ENCODE measurements around the gene SLC29A3.

SLC29A3 gene

GRCh38 chr10:71388171-71388570 is 69.1 kb downstream of the SLC29A3 start:
- no peak overlapping the region for H3K4me2 ChIP-seq (ENCODE audit: insufficient read depth, low read length)
- no peak for TF ChIP-seq CTCF (IDR thresholded peaks at IDR 0.05; ENCODE audit: borderline replicate concordance, extremely low read depth, low read length, poor library complexity, severe bottlenecking)
- TF ChIP-seq EZH2 (IDR thresholded peaks at IDR 0.05; ENCODE audit: borderline replicate concordance, low read depth, low read length, severe bottlenecking): no peak
- DNase-seq: no peak
- H3K79me2 ChIP-seq (ENCODE audit: insufficient read depth, low read length): no peaks in the 10 kb centered on the region
- ATAC-seq (ENCODE audit: insufficient read depth, low read depth): no peak
- H3K4me3 ChIP-seq (ENCODE audit: low read depth in 1 of 2, low read length in 2 of 2): no peak overlapping the region
- H3K27me3 ChIP-seq (ENCODE audit: insufficient read depth, low read length, poor library complexity): peaks cover 36% of the 10 kb centered on the region
- H3K9me3 ChIP-seq (ENCODE audit: insufficient read depth, low read length, severe bottlenecking): no peaks in the 10 kb centered on the region
- H3K27ac ChIP-seq (ENCODE audit: low read length): no peak overlapping the region
- no peak overlapping the region for H3K9ac ChIP-seq (ENCODE audit: low read depth, low read length)
- no peaks in the 10 kb centered on the region; the same call in 1 of the 2 replicates for H4K20me1 ChIP-seq (ENCODE audit: insufficient read depth, low read length)
- H2AFZ ChIP-seq (ENCODE audit: low read depth, low read length): no peak overlapping the region
- no peaks in the 10 kb centered on the region for H3K36me3 ChIP-seq (ENCODE audit: insufficient read depth, low read length)
- no peaks in the 10 kb centered on the region for H3K4me1 ChIP-seq (ENCODE audit: insufficient read depth, low read length)

- Histone ChIP-seq H4K20me1 (ENCODE audit: insufficient read depth, low read length) (no peaks in the 10 kb centered on the region; the same call in 1 of the 2 replicates), H3K79me2 (ENCODE audit: insufficient read depth, low read length) (no peaks in the 10 kb centered on the region), H3K9ac (ENCODE audit: low read depth, low read length) (no peak overlapping the region), H3K27me3 (ENCODE audit: insufficient read depth, low read length, poor library complexity) (peaks cover 42% of the 10 kb centered on the region), H3K4me2 (ENCODE audit: insufficient read depth, low read length) (no peak overlapping the region), H3K4me3 (ENCODE audit: low read depth in 1 of 2, low read length in 2 of 2) (no peak overlapping the region), H3K4me1 (ENCODE audit: insufficient read depth, low read length) (no peaks in the 10 kb centered on the region), H2AFZ (ENCODE audit: low read depth, low read length) (no peak overlapping the region), H3K9me3 (ENCODE audit: insufficient read depth, low read length, severe bottlenecking) (no peaks in the 10 kb centered on the region), H3K36me3 (ENCODE audit: insufficient read depth, low read length) (no peaks in the 10 kb centered on the region), H3K27ac (ENCODE audit: low read length) (no peak overlapping the region)
- ATAC-seq (ENCODE audit: insufficient read depth, low read depth) (no peak), DNase-seq (no peak)
- TF ChIP-seq EZH2 (IDR thresholded peaks at IDR 0.05; ENCODE audit: borderline replicate concordance, low read depth, low read length, severe bottlenecking) (no peak), CTCF (IDR thresholded peaks at IDR 0.05; ENCODE audit: borderline replicate concordance, extremely low read depth, low read length, poor library complexity, severe bottlenecking) (no peak)
Measured at GRCh38 chr10:71388583-71389310, 69.7 kb downstream of the SLC29A3 start.

- no peaks in the 10 kb centered on the region; the same call in 1 of the 2 replicates for H4K20me1 ChIP-seq (ENCODE audit: insufficient read depth, low read length)
- TF ChIP-seq CTCF (IDR thresholded peaks at IDR 0.05; ENCODE audit: borderline replicate concordance, extremely low read depth, low read length, poor library complexity, severe bottlenecking): no peak
- TF ChIP-seq EZH2 (IDR thresholded peaks at IDR 0.05; ENCODE audit: borderline replicate concordance, low read depth, low read length, severe bottlenecking): no peak
- H2AFZ ChIP-seq (ENCODE audit: low read depth, low read length): no peak overlapping the region
- ATAC-seq (ENCODE audit: insufficient read depth, low read depth): no peak
- H3K27me3 ChIP-seq (ENCODE audit: insufficient read depth, low read length, poor library complexity): peaks cover 49% of the 10 kb centered on the region
- no peaks in the 10 kb centered on the region for H3K79me2 ChIP-seq (ENCODE audit: insufficient read depth, low read length)
- H3K4me2 ChIP-seq (ENCODE audit: insufficient read depth, low read length): no peak overlapping the region
- H3K27ac ChIP-seq (ENCODE audit: low read length): no peak overlapping the region
- no peaks in the 10 kb centered on the region for H3K9me3 ChIP-seq (ENCODE audit: insufficient read depth, low read length, severe bottlenecking)
- DNase-seq: no peak
- no peak overlapping the region for H3K9ac ChIP-seq (ENCODE audit: low read depth, low read length)
- H3K4me3 ChIP-seq (ENCODE audit: low read depth in 1 of 2, low read length in 2 of 2): no peak overlapping the region
- H3K36me3 ChIP-seq (ENCODE audit: insufficient read depth, low read length): no peaks in the 10 kb centered on the region
- H3K4me1 ChIP-seq (ENCODE audit: insufficient read depth, low read length): no peaks in the 10 kb centered on the region
Measured at GRCh38 chr10:71389768-71390460, 70.9 kb downstream of the SLC29A3 start.

All from DND-41 (cell line).